DND-41 (cell line): ENCODE data around the gene LRP8.

Source experiments
- ATAC-seq: fragments of 200-7000 bp; cut with Tn5 transposase; 3 replicates; pipeline ENCODE4 v1.9.1; 2021; ENCODE audit warnings: low read depth; ENCODE audit not compliant: insufficient read depth
- DNase-seq: peaks from one replicate; pipeline ENCODE4 v3.0.0-alpha.2; 2020
- H2AFZ ChIP-seq: 2 replicates; pipeline ENCODE4 v1.6.0; 2012; ENCODE audit warnings: low read depth, low read length
- H3K27ac ChIP-seq: 2 replicates; pipeline ENCODE4 v1.5.1; 2012; ENCODE audit warnings: low read length, inconsistent platforms
- H3K27me3 ChIP-seq: fragments of 200-600 bp; sonication (generic); 2 replicates; pipeline ENCODE4 v1.6.0; 2012; ENCODE audit warnings: low read length, mild to moderate bottlenecking, inconsistent platforms; ENCODE audit not compliant: insufficient read depth, poor library complexity
- H3K36me3 ChIP-seq: 2 replicates; pipeline ENCODE4 v1.5.1; 2012; ENCODE audit warnings: low read length, inconsistent platforms; ENCODE audit not compliant: insufficient read depth
- H3K4me1 ChIP-seq: 2 replicates; pipeline ENCODE4 v1.5.1; 2012; ENCODE audit warnings: mild to moderate bottlenecking, low read length; ENCODE audit not compliant: insufficient read depth
- H3K4me2 ChIP-seq: 2 replicates; pipeline ENCODE4 v1.6.0; 2012; ENCODE audit warnings: mild to moderate bottlenecking, moderate library complexity, low read length, inconsistent platforms; ENCODE audit not compliant: insufficient read depth
- H3K4me3 ChIP-seq, 2 experiments: fragments of 200-600 bp in 1 of 2; shearing (Covaris generic) in 1 of 2; 2 replicates each; pipeline ENCODE4 v1.5.1; 2012 to 2016; ENCODE audit warnings: inconsistent platforms in 2 of 2, low read length in 2 of 2, mild to moderate bottlenecking in 2 of 2, low read depth in 1 of 2, moderate library complexity in 1 of 2
- H3K79me2 ChIP-seq: 2 replicates; pipeline ENCODE4 v1.6.0; 2012; ENCODE audit warnings: low read length, inconsistent platforms; ENCODE audit not compliant: insufficient read depth
- H3K9ac ChIP-seq: 2 replicates; pipeline ENCODE4 v1.6.0; 2012; ENCODE audit warnings: low read depth, mild to moderate bottlenecking, inconsistent platforms, low read length, moderate library complexity
- H3K9me3 ChIP-seq: 2 replicates; pipeline ENCODE4 v1.5.1; 2012; ENCODE audit warnings: low read length, moderate library complexity, mild to moderate bottlenecking, inconsistent platforms; ENCODE audit not compliant: insufficient read depth, severe bottlenecking
- H4K20me1 ChIP-seq: 2 replicates; pipeline ENCODE4 v1.6.0; 2012; ENCODE audit warnings: low read length; ENCODE audit not compliant: insufficient read depth
- CTCF ChIP-seq: IDR thresholded peaks from 2 replicates; pipeline ENCODE4 v1.5.1; 2012; ENCODE audit warnings: borderline replicate concordance, low read length, moderate library complexity, mild to moderate bottlenecking; ENCODE audit not compliant: poor library complexity, severe bottlenecking; ENCODE audit errors: extremely low read depth
- EZH2 ChIP-seq: IDR thresholded peaks from 3 replicates; pipeline ENCODE4 v1.6.1; 2012; ENCODE audit warnings: borderline replicate concordance, low read depth, mild to moderate bottlenecking, moderate library complexity, low read length, inconsistent platforms; ENCODE audit not compliant: severe bottlenecking

Gene LRP8

DNA sequence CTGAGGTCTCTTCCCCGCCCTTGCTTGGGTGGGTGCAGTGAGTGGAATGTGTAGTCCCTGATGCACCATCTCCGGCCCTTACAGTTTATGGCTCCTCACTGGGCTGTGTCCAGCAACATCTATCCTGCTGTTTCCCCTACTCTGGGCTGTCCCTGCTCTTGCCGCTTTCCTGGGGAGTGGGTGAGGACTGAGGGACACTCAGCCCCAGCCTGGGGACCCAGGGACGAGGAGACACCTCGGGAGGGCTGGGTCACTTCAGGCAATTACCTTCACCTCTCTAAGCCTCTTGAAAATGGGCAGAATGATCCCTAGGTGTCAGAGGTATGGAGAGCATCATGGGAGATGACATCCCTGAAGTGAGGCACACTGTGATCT lies 13.6 kb upstream of the LRP8 start:
- TF ChIP-seq CTCF, result no peak
- TF ChIP-seq EZH2, result no peak
- Histone ChIP-seq H3K27ac (no peak overlapping the region), H2AFZ (no peak overlapping the region), H3K79me2 (no peaks in the 10 kb centered on the region), H3K9me3 (no peaks in the 10 kb centered on the region), H3K27me3 (no peaks in the 10 kb centered on the region), H3K4me1 (no peaks in the 10 kb centered on the region), H3K9ac (no peak overlapping the region), H4K20me1 (no peaks in the 10 kb centered on the region), H3K4me2 (no peak overlapping the region), H3K4me3 (no peak overlapping the region), H3K36me3 (no peaks in the 10 kb centered on the region)
- DNase-seq (no peak), ATAC-seq (no peak)

- ATAC-seq (0 out of 3 replicates have a peak, but pooled peaks have one; percentile 19), DNase-seq (no peak)
- Histone ChIP-seq H3K4me1 (no peaks in the 10 kb centered on the region), H3K4me3 (no peak overlapping the region), H3K36me3 (no peaks in the 10 kb centered on the region), H3K9ac (no peak overlapping the region), H3K9me3 (no peaks in the 10 kb centered on the region), H3K4me2 (no peak overlapping the region), H3K27me3 (no peaks in the 10 kb centered on the region), H4K20me1 (no peaks in the 10 kb centered on the region), H3K27ac (no peak overlapping the region), H2AFZ (no peak overlapping the region), H3K79me2 (no peaks in the 10 kb centered on the region)
- no peak for TF ChIP-seq CTCF
- no peak for TF ChIP-seq EZH2
Measured at GRCh38 chr1:53340660-53341520, 13.0 kb upstream of the LRP8 start.

DNA sequence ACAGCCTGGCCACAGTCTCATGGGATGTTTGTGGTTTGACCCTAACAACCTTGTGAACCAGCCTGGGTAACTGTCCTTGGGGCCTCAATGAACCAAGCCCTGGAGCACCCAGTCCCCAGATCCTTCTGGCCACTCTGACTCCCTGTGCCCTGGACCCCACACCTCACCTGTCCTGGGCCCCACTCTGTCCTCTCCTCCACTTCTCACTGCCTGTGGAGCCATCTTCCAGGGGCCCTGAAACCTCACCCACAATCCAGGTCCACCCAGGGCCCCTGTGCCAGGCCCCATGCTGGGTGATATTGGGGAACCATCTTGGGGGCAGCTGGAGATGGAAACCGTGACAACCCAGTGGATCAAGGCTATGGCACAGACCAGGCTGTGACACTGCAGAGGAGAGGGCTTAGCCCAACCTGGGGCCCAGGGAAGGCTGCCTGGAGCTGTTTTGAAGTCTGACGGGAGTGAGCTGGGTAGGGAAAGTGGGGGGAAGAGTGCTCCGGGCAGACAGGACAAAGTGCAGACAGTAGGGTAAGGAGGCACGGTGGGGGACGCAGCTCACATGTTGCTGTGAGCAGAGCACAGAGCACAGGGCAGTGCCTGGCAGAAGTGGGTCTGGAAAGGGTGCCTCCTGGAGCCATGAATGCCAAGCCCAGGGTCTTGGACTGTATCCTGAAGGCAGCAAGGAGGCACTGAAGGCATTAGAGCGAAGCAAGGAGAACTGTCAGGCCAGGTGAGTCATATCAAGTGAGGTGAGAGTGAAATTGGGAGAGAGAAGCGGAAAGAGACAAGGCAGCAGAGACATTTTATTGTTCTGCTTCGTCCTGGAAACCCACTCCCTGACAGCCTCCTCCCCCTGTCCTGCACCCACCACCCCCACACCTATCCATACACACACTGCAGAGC lies 12.1 kb upstream of the LRP8 start:
- no peak overlapping the region for H2AFZ ChIP-seq
- no peak overlapping the region for H3K27ac ChIP-seq
- H3K27me3 ChIP-seq, result no peaks in the 10 kb centered on the region
- TF ChIP-seq EZH2 (no peak), CTCF (no peak)
- no peak overlapping the region for H3K4me2 ChIP-seq
- H3K9me3 ChIP-seq, result no peaks in the 10 kb centered on the region
- ATAC-seq (no peak), DNase-seq (no peak)
- no peak overlapping the region for H3K9ac ChIP-seq
- no peaks in the 10 kb centered on the region for H3K4me1 ChIP-seq
- H3K79me2 ChIP-seq, result no peaks in the 10 kb centered on the region
- H4K20me1 ChIP-seq, result no peaks in the 10 kb centered on the region
- no peaks in the 10 kb centered on the region for H3K36me3 ChIP-seq
- no peak overlapping the region for H3K4me3 ChIP-seq
